ENCODE measurements around the gene SLC35F3.

SLC35F3 gene

GRCh38 chr1:233975486-233975885, 71.0 kb downstream of the SLC35F3 start:
- no peak for DNase-seq

GRCh38 chr1:233981042-233981675, 76.7 kb downstream of the SLC35F3 start:
- no peak for DNase-seq

DNA sequence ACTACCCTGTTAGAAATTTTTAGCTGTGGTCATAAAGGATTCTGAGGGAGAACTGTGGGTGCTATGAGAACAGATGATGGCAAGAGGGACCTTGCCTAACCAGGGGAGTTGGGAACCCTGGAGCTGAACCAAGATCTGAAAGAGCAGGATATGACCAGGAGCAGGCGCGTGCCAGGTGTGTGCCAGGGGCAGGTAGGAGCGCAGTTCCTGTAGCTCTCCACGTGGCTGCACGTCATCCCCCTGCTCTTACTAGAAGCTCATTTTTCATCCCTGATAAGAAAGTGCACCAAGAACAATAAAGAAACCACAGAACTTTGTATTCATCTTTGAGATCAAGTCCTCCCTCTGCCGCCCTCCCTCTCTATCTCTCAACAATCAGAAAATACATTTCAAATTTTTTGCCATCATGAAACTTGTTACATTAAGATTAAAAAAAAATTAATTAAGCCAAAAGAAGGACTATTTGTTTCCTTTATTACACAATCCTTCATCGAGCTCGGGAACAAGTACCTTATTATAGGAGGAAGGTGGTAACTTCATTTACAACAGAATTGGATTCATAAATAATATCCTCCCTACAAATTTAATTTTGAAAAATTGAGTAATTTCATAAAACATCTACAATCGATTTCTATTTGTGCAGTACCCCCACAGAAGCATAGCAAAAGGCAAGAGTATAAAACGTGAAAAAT, 78.5 kb downstream of the SLC35F3 start:
- DNase-seq = no peak

DNA sequence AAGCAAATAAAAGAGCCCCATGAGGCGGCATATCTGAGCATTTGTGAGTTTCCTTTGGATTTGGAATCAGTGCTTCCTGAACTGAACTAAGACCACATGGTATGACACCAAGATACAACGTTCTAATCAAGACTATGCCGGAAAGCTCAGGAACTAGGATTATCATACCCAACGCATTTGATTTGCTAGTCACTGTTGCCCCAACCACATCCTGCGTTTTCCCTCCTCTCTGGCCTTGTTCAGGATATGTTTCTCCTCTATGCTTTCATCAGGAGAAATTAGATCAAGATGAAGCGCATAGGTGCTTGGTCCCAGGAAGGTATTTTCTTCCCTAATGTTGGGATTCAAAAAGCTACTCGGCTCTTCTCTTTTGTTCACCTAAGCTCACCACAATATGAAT, 79.3 kb downstream of the SLC35F3 start:
- no peak for DNase-seq

DNA sequence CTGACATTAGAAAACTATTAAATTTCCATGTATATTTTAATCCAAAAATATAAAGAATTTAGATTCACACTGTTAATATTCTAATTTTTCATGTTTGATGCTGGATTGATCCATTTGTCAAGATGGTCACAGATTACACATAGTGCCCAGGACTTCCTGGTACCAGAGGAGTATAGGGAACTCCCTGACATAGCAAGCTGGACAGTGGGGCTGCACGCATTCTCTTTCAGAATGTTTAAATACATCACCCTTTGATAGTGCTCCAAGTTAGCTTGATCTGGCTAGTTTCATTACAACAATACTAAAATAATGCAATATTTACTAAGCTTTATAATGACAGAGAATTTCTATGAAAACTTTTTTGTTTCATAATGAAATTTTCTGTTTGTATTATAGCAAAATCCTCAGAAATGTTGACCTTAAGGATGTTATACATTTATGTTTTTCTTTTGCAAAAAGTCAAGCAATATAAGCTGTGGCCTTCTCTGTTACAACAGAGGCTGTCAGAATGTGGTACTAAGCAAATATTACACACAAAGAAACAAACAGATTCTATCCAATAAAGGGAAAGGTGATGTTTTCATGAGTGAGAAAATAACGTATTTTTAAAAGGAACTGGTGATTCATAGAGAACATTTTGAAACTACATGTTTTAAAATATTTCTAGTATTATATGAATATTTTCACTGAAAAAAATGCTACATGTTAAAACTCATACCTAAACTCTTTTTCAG, 84.7 kb downstream of the SLC35F3 start:
- no peak for DNase-seq

DNA sequence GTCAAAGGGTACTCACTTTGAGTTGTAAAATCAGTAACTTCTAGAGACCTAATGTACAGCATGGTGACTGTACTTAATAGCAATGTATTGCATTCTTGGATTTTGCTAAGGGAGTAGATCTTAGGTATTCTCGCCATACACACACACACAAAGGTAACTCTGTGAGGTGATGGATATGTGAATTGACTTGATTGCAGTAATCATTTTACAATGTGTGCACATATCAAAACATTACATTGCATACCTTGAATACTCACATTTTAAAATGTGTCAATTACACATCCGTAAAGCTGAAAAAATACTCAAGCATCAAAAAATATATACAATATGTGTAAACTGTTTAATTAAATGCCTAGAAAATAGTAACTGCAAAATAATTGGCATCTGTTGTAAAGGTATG, 86.0 kb downstream of the SLC35F3 start:
- DNase-seq = no peak

DNA sequence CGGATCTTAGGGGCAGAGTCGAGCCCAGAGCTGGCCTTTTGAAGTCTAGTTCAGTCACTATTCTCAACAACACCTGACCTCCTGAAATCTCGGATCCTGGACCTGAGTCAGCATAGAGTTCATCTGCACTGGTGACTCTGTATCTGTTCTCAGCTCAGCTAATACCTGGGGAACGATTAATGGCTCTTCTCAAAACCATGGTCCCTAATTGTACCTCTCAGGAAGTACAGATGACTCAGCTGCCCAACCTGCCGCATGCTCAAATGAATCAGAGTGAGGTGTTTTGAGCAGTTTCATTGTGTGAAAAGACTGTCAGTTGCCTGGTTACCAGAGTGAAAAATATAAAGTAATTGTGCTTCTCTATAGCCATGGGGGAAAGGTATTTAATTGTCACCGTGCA, 89.2 kb downstream of the SLC35F3 start:
- no peak for DNase-seq

- DNase-seq = no peak
These were observed 89.6 kb downstream of the SLC35F3 start for GRCh38 chr1:233994112-233994511.

DNA sequence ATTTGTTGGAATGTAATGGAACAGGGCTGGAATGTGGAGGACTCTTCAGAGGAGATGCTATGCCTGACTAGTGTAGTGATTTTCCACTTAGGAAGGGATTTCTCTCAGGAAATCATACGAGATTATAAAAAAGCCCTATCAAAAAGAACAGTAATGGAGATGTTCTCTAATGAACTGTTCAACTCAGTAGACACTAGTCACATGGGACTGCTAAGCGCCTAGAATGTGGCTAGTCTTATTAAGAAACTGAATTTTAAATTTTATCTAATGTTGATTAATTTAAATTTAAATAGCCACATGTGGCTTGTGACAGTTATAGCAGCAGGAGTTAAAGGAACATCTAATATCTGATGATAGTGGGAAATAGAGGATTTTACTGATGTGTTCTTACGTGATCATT, 94.0 kb downstream of the SLC35F3 start:
- DNase-seq = no peak

GRCh38 chr1:233998891-233999290, 94.4 kb downstream of the SLC35F3 start:
- DNase-seq = no peak

GRCh38 chr1:234000557-234001041, 96.1 kb downstream of the SLC35F3 start:
- no peak for DNase-seq

GRCh38 chr1:234001817-234002216, 97.3 kb downstream of the SLC35F3 start:
- no peak for DNase-seq

DNA sequence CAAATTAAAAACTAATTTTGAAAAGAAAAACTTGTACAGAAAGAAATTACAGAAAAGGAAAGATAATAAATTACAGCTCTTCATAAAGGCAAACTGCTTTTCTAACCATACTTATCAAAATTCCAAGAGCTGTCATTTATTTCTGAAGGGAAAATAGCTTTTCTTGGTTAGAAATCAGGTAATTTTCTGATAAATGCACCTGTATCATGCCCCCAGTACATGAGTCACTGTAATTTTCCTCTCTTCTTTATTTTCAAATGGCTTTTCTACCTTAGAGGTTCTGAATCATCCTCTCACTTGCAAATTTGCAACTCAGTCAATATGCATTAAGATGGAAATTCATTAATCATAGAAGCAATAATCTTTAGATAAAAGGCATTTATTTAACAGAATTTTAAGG, 100.1 kb downstream of the SLC35F3 start:
- DNase-seq = no peak

- DNase-seq = no peak
These were observed 103.2 kb downstream of the SLC35F3 start for GRCh38 chr1:234007684-234008083.

DNA sequence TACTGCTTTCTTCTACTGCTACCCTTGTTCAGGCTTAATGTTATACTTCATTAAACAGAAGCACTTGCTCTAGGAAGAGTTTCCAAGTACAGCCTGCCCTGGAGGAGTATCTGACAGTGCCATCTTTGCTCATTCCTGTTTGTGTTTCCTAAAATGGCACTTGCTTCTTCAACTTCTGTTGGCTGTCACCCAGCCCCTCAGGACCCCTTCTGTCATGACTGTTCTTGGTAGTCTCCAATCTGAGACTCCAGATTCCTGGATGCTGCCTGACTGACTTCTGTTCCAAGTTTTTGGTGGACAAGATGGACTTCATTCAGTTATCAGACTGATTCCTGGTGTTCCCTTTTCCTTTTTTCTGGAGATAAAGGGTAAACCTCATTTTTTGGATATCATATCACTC, 104.1 kb downstream of the SLC35F3 start:
- DNase-seq = no peak

GRCh38 chr1:234009668-234010067, 105.2 kb downstream of the SLC35F3 start:
- no peak for DNase-seq

- DNase-seq = no peak
These were observed 109.7 kb downstream of the SLC35F3 start for GRCh38 chr1:234014208-234014607.

DNA sequence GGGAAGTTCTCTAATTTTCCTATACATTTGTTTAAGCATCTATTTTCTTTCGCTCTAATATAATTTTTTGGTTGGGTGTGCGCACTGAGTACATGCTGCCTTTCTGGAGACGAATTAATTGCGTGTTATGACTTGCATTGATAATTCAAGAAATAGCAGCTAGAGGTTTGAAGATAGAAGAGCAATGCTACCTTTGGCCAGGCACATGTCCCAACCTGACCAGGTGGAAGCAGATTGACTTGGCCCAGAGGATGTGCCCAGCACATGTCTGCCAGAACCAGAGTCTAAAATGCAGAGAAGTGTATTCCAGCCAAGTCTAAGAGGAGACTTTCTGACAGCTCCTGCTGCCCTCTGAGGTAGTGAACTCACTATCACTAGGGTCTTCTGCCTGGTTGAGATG, 114.3 kb downstream of the SLC35F3 start:
- no peak for DNase-seq

DNA sequence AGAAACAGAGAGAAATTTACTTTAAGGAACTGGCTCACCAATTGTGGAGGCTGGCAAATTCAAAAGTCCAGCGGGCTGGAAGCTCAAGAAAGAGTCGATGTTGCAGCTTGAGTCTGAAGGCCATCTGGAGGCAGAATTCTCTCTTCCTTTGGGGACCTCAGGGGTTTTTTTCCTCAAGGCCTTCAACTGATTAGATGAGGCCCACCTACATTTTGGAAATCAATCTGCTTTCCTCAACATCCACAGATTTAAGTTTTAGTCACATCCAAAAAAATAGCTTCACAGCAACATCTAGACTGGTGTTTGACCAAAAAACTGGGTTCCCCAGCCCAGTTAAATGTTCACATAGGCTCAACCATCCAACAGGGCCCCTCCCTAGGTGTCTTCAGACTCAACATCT, 114.9 kb downstream of the SLC35F3 start:
- no peak for DNase-seq

GRCh38 chr1:234022302-234022701, 117.8 kb downstream of the SLC35F3 start:
- no peak for DNase-seq

- DNase-seq = no peak
These were observed 135.1 kb downstream of the SLC35F3 start for GRCh38 chr1:234039603-234040002.

GRCh38 chr1:234040446-234041317, 136.2 kb downstream of the SLC35F3 start:
- no peak for DNase-seq

- no peak for DNase-seq
These were observed 139.6 kb downstream of the SLC35F3 start for GRCh38 chr1:234044079-234044478.

Measured in activated CD8-positive, alpha-beta memory T cell treated with anti-CD3 and anti-CD28 coated beads for 24 hours (primary cell).